CD4-positive, alpha-beta T cell treated with Interleukin-6 for 4 hours (primary cell): ENCODE data around the gene ZNF74.
A peak's percentile ranks its signal among the peaks of the same experiment; 100 is the strongest.

Source experiments
- DNase-seq: peaks from one replicate; pipeline ENCODE4 v3.0.0-alpha.2; 2020; ENCODE audit warnings: mixed read lengths

Gene ZNF74

DNA sequence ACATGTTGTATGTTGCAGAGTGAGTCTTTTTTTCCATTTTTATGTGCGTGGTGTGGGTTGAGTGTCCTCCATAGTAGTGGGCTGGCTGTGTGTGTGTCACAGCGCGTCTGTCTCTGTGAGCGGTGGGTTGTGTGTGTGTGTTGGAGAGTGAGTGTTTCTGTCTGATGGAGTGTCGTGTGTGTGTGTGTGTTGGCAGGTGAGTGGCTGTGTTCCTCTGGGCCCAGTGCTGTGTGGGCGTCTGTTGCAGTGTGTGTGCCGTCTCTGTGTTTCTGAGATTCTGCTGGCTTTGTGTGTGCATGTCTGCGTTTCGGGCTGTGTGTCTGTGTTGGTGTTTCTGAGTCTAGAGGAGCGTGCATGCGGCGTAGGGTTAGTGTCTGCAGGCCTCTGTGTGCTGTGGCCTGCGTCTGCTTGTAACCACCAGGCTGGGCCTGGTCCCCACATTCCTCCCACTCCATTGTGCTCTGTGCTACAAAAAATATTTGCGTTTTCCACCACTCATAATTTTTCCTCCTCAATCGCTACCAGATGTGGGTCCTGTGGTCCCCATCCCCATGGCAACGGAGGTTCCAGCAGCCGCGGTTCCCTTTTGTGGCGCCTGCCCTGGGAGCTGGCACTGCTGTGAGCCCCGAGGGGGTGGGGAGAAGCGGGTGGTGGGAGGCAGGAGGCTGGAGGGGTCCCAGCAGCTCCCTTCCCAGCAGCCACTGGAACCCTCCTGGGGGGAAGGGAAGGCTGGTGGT, 28.5 kb downstream of the ZNF74 start:
- no peak for DNase-seq

DNA sequence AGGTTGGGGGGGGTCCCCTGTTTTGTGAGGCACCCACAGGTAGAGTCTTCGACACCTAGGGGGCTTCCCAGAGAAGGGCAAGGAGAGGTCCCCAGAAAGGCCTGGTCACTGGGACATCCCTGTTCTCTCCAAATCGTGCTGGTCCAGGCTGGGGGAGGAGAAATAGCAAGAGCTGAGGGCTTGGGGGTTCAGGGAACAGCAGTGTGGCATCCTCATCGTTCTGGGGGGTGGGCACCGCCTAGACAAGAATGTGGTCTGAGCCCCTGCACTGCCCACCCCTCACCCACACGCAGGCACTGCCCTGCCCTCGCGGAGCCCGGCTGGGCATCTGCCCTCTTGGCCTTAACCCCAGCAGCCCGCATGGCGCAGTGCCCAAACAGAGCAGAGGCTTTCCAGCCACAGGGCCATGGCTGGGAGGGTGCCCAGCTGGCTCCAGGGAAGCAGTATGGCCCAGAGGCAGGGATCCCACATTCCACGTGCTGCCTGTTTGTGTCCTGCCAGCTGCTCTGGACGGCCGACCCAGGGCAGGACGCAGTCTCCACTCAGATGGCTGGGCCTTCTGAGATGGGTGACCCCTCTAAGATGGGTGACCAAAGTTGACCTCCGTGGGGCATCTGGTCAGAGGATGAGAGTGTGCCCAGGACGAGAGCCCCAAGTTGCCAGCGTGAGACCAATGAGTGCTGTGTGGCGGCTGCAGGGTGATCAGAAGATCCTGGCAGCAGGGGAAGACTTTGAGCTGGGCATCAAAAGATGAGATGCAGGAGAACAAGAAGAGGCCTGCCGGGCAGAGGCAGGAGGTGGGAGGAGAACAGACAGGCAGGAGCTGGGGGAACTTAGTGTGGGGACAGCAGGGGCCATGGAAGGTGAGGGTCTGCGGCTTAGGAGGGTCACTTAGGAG, 29.3 kb downstream of the ZNF74 start:
- no peak for DNase-seq

DNA sequence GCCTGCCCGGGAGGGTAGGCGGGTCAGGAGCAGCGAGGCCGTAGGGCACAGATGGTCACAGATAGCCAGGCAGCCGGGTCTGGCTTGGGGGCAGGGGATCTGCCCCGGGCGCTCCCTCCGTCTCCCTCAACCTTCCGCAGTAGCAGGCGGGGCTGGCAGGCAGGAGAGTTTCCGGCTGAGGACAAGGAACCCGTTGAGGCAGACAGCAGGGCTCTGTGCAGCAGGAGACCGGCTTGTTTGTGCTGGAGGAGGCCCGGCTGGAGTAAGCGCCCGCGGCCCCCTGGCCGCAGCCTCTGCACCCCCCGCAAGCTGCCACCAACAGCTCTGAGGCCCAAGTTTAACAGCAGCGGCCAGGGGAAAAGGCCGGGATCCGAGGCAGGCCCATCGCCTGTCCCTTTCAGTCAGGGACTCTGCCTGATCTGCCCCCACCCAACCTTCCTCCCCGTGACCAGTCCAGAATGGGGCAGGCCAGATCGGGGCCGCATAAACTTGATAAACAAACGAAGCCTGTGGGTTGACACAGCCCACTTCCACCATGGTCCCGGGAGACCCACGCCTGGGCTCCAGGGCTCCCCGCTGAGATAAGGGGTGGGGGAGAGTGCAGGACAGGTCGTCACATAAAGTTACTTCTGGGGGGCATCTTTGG, 30.1 kb downstream of the ZNF74 start:
- no peak for DNase-seq

DNA sequence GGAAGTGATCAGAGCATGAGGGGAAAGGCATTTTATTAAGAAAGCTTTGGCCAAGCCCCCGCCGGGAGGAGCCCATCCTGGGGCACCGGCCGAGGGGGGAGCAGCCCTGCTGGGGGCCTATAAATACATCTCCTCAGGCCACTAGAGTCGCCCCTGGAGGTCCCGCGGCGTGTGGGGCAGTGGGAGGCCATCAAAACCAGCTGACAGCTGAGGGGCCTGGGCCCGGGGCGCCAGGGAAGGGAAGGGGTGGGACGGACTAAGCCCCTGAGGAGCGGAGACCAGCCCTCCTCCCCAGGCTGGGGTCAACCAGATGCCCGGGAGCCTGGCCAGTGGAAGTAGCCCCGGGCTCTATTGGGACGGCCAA, 30.6 kb downstream of the ZNF74 start:
- DNase-seq = no peak

DNA sequence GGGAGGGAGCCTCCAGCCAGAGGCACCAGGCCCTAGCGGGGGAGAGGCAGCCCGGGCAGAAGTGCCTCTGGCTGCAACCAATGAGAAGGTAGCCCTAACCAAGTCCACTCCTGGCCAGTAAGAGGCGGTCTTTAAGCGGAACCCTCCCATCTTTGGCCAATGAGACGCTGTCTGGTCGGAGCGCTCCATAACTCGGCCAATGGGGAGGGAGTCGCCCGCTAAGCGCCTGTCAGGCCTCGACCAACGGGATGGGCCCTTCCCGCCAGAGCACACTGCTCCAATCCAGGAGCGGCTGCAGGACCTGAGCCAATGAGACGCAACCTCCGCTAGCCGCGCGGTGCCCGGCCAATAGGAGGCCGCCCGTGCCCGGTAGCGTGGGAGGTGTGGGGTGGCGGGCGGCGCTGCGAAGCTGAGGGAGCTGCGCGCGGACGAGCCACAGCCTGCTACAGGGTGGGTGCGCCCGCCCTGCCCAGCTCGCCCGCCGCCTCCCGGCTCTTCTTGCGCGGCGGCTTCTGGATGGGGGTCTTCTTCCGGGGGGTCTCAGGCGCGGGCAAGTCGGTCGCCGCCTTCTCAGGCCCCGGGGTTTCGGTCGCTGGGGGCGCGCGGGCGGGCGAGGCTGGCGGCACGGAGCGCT, 31.1 kb downstream of the ZNF74 start:
- DNase-seq = peak; percentile 35

DNA sequence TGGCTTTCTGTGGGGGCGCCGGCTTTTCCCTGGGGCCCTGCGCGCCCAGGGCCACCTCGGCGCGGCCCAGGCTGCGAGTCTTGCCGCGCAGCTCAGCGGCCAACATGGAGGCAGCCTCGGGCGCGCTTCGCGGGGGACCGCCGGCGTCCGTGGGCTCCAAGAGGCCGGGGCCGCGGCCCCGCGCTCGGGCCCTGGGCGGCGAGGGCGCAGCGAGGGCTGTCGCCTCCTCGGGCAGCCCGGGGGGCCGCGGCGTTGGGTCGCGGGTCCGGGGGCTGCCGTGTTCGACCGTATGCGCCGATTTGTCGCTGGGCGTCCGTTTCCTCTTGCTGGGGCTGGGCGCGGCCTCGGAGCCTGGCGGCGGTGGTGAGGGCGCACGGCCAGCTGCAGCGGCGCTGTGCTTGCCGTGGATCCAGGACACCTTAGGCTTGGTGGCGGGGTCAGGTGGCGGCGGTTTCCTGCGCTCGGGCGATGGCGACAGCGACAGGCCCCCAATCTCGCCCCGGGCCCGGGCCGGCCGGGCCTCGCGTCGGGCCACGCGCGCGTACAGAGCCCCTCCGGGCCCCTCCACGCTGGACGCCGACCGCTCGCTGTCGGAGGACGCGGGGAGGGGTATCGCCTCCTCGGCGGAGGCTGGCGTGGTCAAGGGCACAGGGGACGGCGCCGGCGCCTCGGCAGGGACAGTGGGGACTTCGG, 31.8 kb downstream of the ZNF74 start:
- DNase-seq = no peak

DNA sequence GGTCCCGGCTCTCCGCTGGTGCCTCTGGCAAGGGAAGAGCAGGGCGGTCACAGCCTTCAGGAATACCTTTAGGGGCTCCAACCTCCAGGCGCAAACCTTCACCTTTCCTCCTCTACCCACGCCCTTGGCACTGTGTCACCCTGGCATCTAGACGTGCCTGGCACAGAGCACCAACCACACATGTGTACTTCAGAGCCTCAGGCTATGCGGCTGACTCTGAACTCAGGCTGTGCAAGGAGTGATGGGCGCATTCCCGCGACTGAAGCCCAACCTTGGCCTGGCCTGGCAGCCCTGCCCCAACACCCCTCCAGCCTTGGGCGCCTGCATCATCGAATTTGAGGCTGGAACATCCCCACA, 32.3 kb downstream of the ZNF74 start:
- DNase-seq = no peak

DNA sequence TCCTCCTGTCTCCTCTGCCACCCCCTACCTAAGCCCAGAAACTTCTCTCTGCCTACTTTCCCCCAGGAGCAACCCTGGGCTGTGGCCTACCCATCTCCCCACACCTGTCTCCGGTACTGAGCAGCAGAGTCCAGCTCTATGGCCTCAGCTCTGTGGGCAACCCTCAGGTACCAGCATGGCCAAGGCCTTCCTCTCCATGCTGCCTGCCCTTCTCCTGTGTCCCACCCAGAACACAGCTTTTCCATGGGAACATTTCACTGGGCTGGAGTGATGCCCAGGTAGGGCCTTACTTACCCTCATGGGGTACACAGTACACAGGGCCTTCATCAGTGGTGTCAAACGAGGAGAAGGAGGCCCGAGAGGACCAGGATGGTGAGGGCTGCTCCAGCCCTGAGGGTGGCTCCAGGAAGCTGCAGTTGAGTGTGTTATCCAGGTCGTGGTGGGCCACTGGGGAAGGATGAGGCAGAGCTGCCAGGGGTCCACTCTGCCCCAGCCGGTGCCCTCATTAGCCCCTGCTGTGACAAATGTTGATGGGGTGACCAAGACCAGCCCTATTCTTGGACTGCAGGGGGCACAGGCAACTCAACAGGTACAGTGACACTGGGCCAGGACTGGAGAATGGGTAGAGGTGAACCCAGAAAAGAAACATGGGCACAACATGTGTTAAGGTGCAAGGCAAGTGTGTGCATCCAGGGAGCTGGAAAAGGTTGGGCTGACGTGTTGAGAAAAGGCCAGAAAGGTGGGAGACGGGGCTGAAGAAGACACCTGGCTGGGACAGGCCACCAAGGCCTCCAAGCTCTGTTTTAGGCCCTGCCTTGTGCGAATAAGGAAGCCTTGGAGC, 33.4 kb downstream of the ZNF74 start:
- no peak for DNase-seq

DNA sequence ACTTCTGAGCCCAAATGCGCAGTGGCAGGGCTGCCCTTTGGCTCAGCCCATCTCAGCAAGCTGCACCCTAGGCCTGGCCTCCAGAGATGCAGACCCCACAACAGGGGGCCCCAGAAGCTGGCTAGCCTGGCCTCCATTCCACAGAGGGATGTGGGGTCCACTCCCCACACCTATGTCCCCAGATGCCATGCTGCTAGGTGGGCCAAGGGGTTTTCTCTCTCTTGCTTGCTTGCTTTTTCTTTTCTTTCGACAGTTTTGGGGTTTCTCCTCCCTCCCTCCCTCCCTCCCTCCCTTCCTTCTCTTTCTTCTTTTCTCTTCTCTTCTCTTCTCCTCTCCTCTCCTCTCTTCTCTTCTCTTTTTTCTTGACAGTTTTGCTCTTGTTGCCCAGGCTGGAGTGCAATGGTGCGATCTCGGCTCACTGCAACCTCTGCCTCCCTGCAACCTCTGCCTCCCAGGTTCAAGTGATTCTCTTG, 34.0 kb downstream of the ZNF74 start:
- no peak for DNase-seq

DNA sequence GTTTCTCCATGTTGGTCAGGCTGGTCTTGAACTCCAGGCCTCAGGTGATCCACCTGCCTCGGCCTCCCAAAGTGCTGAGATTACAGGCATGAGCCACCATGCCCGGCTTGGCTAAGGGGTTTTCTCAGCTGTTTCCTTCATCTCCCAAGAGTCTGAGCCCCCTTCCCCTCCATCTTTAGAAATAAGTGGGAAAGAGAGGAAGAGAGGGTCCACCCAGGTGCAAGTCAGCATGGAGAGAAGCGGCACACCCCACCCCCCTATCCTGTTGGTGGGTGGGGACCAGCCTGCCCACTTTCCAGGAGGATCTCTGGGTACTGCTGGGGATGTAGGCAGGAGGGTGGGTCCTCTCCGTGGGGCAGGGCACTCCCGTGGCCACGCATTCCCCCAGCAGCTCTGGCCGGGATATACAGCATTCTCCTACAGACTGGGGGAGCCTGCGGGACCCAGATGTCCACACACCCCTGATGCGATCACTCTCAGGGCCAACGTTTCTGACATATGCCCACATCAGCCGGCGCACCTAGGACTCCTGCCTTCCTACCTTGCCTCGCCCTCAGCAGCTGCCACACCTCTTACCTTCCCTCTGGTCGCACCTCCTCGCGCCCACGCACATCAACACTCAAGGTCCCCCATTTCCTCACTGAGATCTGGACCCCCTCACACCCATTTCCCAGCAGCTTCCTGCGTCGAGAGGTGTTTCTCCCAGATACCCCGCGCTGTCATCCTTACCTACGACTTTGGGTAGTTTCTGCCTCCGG, 34.7 kb downstream of the ZNF74 start:
- no peak for DNase-seq

DNA sequence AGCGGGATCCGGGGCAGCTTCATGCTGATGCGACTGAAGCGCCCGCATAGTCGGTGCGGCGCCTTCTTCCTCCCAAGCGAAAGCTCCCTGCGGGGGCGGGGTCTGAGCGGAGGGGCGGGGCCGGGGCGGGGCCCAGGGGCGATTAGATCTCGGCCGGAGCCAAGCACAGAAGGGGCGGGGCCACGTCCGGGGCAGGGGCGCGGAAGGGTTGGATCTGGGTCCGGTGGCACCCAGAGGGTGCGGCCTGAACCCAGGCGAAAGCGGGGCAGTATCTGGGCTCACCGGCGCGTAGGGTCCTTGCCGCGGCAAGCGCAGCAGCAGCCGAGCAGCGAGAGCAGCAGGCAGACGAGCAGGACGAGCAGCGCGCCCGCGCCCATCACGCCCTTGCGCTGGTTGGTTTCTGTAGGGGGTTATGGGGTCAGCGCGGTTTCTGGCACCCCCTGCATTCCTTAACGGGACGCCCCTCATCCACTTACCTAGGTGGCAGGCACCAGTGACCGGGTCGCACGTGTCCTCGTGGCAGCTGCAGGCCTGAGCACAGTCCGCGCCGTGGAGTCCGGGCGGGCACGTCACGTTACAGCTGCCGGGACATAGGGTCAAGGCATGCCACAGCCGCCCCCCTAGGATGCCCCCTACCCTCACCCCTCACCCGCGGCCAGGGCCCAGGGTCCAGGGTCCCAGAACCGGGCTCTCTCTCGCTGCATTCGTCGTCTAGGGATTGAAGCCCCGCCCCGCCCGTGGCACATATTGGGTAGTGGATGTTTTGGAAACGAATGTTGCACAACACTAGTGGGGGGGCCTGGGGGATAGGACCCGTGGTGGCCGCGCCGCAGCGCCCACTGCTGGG, 35.5 kb downstream of the ZNF74 start:
- peak; percentile 94 for DNase-seq

DNA sequence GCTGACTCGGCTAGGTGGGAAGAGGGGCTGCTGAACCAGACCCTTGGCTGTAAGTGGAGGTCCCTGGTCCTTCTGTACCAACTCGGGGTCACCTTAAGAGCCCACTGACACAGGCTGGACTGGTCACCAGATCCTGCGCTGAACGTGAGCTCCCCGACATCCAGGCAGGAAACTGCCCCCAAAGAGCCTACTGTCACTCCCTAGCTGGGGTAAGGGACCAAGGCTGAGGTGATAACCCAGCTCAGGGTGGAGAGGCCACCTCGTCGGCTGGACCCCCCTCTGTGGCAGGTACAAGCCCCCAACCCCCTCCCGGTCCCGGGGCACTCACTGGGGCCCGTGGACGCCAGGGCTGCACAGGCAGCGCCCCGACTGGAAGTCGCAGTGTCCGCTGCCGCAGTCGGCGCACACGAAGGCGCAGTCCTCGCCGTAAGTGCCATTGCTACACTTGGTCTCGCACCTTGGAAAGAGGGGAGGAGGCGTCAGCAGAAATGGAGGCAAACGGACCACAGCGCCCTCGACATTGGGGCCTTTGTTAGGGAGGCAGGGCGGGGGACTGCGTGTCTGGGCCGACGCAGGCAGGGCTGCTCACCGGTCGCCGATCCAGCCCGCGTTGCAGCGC, 36.3 kb downstream of the ZNF74 start:
- peak; percentile 26 for DNase-seq

DNA sequence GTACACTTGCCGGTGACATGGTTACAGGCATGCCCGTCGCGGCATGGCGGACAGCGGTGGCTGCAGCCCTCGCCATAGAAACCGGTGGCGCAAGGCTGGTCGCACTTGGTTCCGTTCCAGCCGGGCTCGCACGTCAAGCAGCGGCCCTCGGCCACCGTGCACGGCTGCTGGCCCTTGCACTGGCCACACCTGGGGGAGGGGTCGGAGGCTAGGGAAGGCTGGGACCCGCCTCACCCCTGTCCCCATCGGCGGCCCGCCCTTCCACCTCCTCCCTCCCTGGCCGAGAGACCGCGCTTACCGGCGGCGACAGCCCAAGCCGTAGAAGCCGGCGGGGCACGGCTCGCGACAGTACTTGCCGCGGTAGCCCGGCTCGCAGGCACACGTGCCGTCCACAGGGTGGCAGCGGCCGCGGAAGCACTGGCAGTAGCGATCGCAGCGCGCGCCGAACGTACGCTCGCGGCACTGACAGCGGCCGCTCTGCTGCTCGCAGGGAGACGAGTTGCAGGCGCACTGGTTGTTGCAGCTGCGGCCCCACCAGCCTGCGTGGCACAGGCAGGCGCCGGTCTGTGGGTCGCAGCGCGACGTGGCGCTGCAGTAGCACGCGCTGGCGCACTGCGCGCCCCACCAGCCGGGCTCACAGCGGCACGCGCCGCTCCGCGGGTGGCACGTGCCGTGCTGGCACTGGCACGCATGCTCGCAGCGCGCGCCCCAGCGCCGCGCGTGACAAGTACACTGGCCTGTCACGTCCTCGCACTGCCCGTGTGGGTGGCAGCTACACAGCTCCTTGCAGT, 37.0 kb downstream of the ZNF74 start:
- peak; percentile 66 for DNase-seq

DNA sequence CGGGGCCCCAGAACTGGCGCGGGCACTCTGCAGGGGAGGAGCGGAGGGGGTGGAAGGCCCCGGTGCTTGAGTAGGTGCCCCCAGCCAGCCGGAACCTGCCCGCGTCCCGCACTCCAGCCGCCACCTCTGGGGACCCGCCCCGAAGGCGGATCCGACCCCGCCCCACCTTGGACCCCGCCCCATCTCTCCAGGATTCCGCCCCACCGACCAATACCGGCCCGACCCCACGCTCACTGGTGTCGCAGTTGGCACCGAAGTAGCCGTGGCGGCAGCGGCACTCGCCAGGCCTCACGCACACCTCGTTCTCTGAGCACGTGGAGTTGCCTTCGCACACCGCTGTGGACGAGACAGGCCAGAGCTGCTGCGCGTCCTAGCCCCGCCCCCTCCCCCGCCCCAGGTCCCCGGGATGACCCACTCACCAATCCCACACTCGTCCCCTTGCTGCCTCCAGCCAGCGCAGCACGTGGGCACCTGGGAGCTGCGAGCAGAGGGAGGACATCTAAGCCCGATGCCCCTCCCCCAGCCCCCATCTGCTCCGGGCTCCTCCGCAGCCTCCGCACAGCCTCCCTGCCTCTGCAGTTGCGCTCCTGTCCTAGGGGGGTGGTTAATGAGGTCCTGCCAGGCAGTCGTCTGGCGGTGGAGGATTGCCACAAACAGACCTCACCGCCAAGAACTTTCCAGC, 37.7 kb downstream of the ZNF74 start:
- DNase-seq = no peak

DNA sequence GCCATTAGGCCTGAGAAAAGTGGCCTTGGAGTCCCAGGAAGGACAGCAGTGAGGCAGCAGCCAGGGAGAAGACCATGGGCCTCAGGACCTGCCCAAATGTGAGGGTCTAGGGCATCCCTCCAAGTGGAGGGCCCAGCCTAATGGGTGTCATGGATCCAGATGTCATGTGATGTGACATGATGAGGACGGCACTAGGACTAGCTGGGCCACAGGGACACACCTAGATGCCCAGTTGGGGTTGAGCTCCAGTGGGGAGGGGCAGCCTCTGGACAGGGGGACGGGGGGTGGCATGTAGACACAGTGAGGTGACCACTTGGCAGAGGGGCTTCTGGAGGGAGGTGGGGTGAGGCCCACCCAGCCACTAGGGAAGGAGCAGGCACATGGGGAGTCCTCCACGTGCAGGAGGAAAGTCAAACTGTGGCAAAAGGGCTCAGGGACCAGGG, 38.3 kb downstream of the ZNF74 start:
- no peak for DNase-seq

DNA sequence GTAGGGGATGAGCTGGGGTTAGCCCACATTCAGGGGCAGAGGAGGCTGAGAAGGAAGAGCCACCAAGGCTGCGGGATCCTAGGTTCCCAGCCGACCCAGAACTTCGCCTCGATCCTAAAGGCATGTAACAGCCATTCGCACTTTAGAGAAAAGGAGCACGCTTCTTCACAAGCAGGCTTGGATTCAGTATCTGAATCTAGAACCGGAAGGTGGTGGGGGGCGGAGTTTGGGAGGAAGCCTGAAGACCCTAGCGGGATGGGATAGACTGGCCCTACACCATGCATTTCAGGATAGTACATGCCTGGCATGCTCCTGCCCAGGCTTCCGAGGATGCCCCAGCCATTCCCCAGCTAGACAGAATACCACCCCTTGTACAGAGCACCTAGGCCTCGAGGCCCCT, 39.2 kb downstream of the ZNF74 start:
- no peak for DNase-seq

DNA sequence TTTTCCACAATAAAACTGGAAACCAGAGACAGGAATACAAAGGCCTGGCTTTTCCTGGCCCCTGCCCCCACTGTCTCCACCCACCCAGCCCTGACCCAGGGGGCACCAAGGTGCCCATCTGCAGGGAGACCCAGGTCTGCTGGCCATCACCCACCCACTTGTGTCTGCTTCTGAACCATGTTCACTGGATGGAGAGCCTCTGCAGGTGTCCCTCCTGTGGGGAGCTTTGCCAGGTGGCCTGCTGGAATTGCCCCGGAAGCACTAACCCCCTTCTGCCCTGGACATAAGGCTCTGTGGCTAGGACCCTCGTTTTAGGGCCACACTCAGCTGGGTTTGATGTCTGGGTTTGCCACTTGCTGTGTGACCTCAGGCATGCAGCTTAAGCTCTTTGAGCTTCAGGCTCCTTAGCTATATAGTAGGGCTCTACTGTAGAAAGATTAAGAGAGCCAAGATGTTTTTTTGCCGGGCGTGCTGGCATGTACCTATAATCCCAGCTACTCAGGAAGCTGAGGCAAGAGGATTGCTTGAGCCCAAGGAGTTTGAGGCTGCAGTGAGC, 39.8 kb downstream of the ZNF74 start:
- no peak for DNase-seq
